Trophoblast cell (in vitro differentiated cells and primary cell): ENCODE data around the gene SSBP2.
"Not testable (repeated sequence)": the region's sequence is repeated elsewhere in the genome, so short reads cannot be mapped to it uniquely, and the experiment has no call there.

Experiments used
- DNase-seq, 2 donors: peaks; one replicate each; pipeline ENCODE4 v3.0.0-alpha.2; 2016
- H2AFZ ChIP-seq: 2 replicates; pipeline ENCODE4 v1.6.1; 2013; ENCODE audit warnings: low read length, moderate library complexity, mild to moderate bottlenecking; ENCODE audit not compliant: insufficient read depth, poor library complexity
- H2AK5ac ChIP-seq: 2 replicates; pipeline ENCODE4 v1.6.1; 2013; ENCODE audit warnings: mild to moderate bottlenecking, low read length
- H2BK120ac ChIP-seq: 2 replicates; pipeline ENCODE4 v1.6.1; 2013; ENCODE audit warnings: low read length, mild to moderate bottlenecking, moderate library complexity; ENCODE audit not compliant: insufficient read depth, poor library complexity
- H2BK12ac ChIP-seq: 2 replicates; pipeline ENCODE4 v1.6.1; 2013; ENCODE audit warnings: mild to moderate bottlenecking, low read length, moderate library complexity
- H2BK5ac ChIP-seq: 2 replicates; pipeline ENCODE4 v1.6.1; 2013; ENCODE audit warnings: low read length, low read depth, moderate library complexity, mild to moderate bottlenecking; ENCODE audit not compliant: poor library complexity
- H3K14ac ChIP-seq: 2 replicates; pipeline ENCODE4 v1.6.1; 2013; ENCODE audit warnings: mild to moderate bottlenecking, low read length
- H3K18ac ChIP-seq: 2 replicates; pipeline ENCODE4 v1.6.1; 2013; ENCODE audit warnings: mild to moderate bottlenecking, low read length
- H3K23ac ChIP-seq: 2 replicates; pipeline ENCODE4 v1.6.1; 2013; ENCODE audit warnings: low read length
- H3K27ac ChIP-seq: 2 replicates; pipeline ENCODE4 v1.5.1; 2013; ENCODE audit warnings: low read depth, mild to moderate bottlenecking, inconsistent platforms, low read length, moderate library complexity
- H3K27me3 ChIP-seq: 2 replicates; pipeline ENCODE4 v1.6.1; 2013; ENCODE audit warnings: inconsistent platforms, mild to moderate bottlenecking, low read length, moderate library complexity; ENCODE audit not compliant: insufficient read depth
- H3K36me3 ChIP-seq, 2 experiments: 1 replicate in 1 of 2; 2 replicates in 1 of 2; pipeline ENCODE4 v1.6.1; 2013; ENCODE audit warnings: low read length in 2 of 2, mild to moderate bottlenecking in 2 of 2, moderate library complexity in 1 of 2; ENCODE audit not compliant: insufficient read depth in 2 of 2, control insufficient read depth in 1 of 2
- H3K4ac ChIP-seq: 2 replicates; pipeline ENCODE4 v1.6.1; 2013; ENCODE audit warnings: low read depth, mild to moderate bottlenecking, low read length, moderate library complexity
- H3K4me1 ChIP-seq, 2 experiments: 1 replicate in 1 of 2; 2 replicates in 1 of 2; pipeline ENCODE4 v1.6.1; 2013; ENCODE audit warnings: low read length in 2 of 2, mild to moderate bottlenecking in 2 of 2, moderate library complexity in 1 of 2; ENCODE audit not compliant: insufficient read depth in 2 of 2, control insufficient read depth in 1 of 2
- H3K4me2 ChIP-seq: 2 replicates; pipeline ENCODE4 v1.6.1; 2013; ENCODE audit warnings: inconsistent platforms, mild to moderate bottlenecking, low read length, moderate library complexity
- H3K4me3 ChIP-seq: 2 replicates; pipeline ENCODE4 v1.5.1; 2013; ENCODE audit warnings: mild to moderate bottlenecking, low read depth, low read length, inconsistent platforms
- H3K79me1 ChIP-seq: one replicate; pipeline ENCODE4 v1.6.1; 2013; ENCODE audit warnings: low read length
- H3K79me2 ChIP-seq: 2 replicates; pipeline ENCODE4 v1.6.1; 2013; ENCODE audit warnings: low read length, mild to moderate bottlenecking; ENCODE audit not compliant: control insufficient read depth, insufficient read depth, poor library complexity
- H3K9ac ChIP-seq: 2 replicates; pipeline ENCODE4 v1.6.1; 2013; ENCODE audit warnings: mild to moderate bottlenecking, low read length
- H3K9me3 ChIP-seq: 2 replicates; pipeline ENCODE4 v1.6.1; 2013; ENCODE audit warnings: low read depth, mild to moderate bottlenecking, control low read depth, inconsistent platforms, low read length; ENCODE audit not compliant: insufficient read depth
- H4K12ac ChIP-seq: 2 replicates; pipeline ENCODE4 v1.6.1; 2013; ENCODE audit warnings: low read depth, mild to moderate bottlenecking, low read length, moderate library complexity
- H4K8ac ChIP-seq: 2 replicates; pipeline ENCODE4 v1.6.1; 2013; ENCODE audit warnings: low read depth, mild to moderate bottlenecking, low read length, moderate library complexity
- H4K91ac ChIP-seq: one replicate; pipeline ENCODE4 v1.6.1; 2013; ENCODE audit warnings: low read depth, mild to moderate bottlenecking, low read length, moderate library complexity
- WGBS: extraction: QIAGEN DNeasy Blood & Tissue Kit; methylation state at CpG from one replicate; pipeline ENCODE4 v1.1.7; 2013; ENCODE audit warnings: missing lambda C conversion rate; ENCODE audit not compliant: insufficient read length, insufficient coverage; ENCODE audit errors: extremely low coverage; 5-methylcytosine and 5-hydroxymethylcytosine counted together

Gene SSBP2

DNA sequence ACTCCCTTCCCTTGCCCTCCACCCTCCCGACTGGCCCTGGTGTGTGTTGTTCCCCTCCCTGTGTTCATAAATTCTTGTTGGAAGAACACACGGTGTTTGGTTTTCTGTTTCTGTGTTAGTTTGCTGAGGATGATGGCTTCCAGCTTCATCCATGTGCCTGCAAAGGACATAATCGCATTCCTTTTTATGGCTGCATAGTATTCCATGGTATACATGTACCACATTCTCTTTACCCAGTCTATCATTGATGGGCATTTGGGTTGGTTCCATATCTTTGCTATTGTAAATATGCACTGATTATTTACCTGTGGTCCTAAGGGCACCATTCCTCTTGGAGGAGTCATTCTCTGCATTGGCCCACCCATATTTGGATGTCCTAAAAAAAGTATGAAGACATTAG lies 277.5 kb downstream of the SSBP2 start:
- H2BK120ac ChIP-seq, result not testable (repeated sequence)

DNA sequence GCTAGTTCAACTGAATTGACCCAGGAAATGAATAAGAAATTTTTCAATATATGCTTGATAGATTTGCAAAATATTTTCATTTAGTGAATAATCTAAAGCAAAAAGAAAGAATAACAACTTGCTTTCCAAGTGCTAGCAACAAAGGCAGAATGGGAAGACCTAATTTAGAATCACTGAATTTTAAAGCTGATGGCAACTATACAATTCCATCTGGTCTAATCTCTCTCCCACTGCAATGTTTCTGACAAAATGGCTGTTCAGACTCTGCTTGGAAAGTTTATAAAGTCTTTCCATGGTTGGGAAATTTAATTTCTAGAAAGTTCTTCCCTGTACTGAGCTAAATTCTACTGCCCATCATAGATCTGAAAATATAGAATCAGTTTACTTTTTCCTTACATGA lies 281.2 kb downstream of the SSBP2 start:
- Histone ChIP-seq H3K4ac (no peak overlapping the region), H4K91ac (no peak overlapping the region), H3K23ac (no peak overlapping the region), H4K12ac (no peak overlapping the region), H3K18ac (no peak overlapping the region), H4K8ac (no peak overlapping the region), H2BK5ac (no peak overlapping the region), H2AK5ac (no peak overlapping the region), H3K9me3 (no peaks in the 10 kb centered on the region), H3K9ac (no peak overlapping the region), H2AFZ (no peak overlapping the region), H3K36me3 (peaks cover 0 to 2% of the 10 kb centered on the region in 2 experiments), H3K79me1 (no peaks in the 10 kb centered on the region), H3K14ac (no peak overlapping the region), H3K27ac (no peak overlapping the region), H3K4me1 (no peaks in the 10 kb centered on the region), H3K27me3 (no peaks in the 10 kb centered on the region), H2BK12ac (no peak overlapping the region), H2BK120ac (no peak overlapping the region), H3K79me2 (no peaks in the 10 kb centered on the region), H3K4me2 (no peak overlapping the region), H3K4me3 (no peak overlapping the region)
- no peak for DNase-seq

More for the DNA sequence above, 277.5 kb downstream of the SSBP2 start:
- not testable (repeated sequence) for H3K79me1 ChIP-seq, H4K8ac ChIP-seq, H3K9ac ChIP-seq, H3K4me3 ChIP-seq, H2BK12ac ChIP-seq, H3K79me2 ChIP-seq, H2AFZ ChIP-seq, H3K18ac ChIP-seq, H3K23ac ChIP-seq, H3K4ac ChIP-seq, H3K27me3 ChIP-seq, H3K9me3 ChIP-seq, H2AK5ac ChIP-seq, H3K27ac ChIP-seq, H2BK5ac ChIP-seq, H3K4me2 ChIP-seq, DNase-seq, H3K4me1 ChIP-seq, H3K36me3 ChIP-seq, H4K12ac ChIP-seq, H3K14ac ChIP-seq, H4K91ac ChIP-seq
- no CpG with 5 or more reads among the region's 3 CpGs for WGBS

DNA sequence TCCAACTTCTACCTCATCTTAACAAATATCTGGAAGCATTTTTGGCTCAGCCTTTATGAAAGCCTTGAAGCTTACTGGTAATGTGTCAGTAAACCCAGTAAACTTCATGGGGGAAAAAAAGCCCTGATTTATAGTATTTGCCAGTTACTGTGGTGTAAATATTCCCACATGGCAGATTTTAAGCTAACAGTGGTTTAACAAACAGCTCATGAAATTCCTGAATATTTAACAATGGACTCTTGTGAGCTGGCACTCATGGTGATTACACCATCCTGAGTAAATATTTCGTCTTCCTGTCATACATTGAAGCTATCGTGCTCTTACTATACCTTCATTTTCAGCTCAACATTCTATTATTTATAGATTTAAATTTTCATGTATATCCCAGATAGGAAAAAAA lies 300.0 kb downstream of the SSBP2 start:
- WGBS, result no CpG with 5 or more reads among the region's 2 CpGs
- no peaks in the 10 kb centered on the region for H3K27me3 ChIP-seq
- no peak overlapping the region for H2AFZ ChIP-seq
- H3K4me1 ChIP-seq, result no peaks in the 10 kb centered on the region
- H3K79me2 ChIP-seq, result no peaks in the 10 kb centered on the region
- H3K23ac ChIP-seq, result no peak overlapping the region
- no peak overlapping the region for H4K91ac ChIP-seq
- H3K14ac ChIP-seq, result no peak overlapping the region
- H3K4ac ChIP-seq, result no peak overlapping the region
- H3K36me3 ChIP-seq, result no peaks in the 10 kb centered on the region
- H3K18ac ChIP-seq, result no peak overlapping the region
- no peak overlapping the region for H3K27ac ChIP-seq
- DNase-seq, result peak in 1 of 2 donors; percentile 51
- no peak overlapping the region for H3K9ac ChIP-seq
- no peaks in the 10 kb centered on the region for H3K79me1 ChIP-seq
- no peak overlapping the region for H3K4me2 ChIP-seq
- H3K4me3 ChIP-seq, result no peak overlapping the region
- no peak overlapping the region for H2AK5ac ChIP-seq
- H3K9me3 ChIP-seq, result no peaks in the 10 kb centered on the region
- no peak overlapping the region for H2BK120ac ChIP-seq
- no peak overlapping the region for H2BK5ac ChIP-seq
- no peak overlapping the region for H4K12ac ChIP-seq
- H2BK12ac ChIP-seq, result no peak overlapping the region
- no peak overlapping the region for H4K8ac ChIP-seq

DNA sequence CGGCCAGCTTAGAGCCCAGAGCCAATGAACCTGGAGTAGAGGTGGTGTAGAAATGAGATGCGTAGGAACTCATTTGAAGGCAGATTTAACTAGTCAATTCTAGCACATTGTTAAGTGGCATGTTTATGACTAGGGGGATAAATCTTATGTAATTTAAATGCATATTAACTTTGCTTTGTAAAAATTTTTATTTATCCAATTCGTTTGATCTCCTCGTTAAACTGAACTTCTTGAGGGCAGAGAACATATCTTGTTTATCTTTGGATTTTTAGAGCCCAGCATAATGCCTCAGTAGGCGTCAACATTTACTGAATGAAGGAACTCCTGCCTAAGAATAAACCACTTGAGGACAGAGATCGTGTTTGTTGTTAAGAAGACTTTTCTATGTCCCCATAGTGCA lies 315.9 kb downstream of the SSBP2 start:
- WGBS, result no CpG with 5 or more reads among the region's 6 CpGs
- Histone ChIP-seq H2AK5ac (no peak overlapping the region), H2AFZ (no peak overlapping the region), H3K79me1 (no peaks in the 10 kb centered on the region), H2BK120ac (no peak overlapping the region), H3K36me3 (no peaks in the 10 kb centered on the region), H3K23ac (no peak overlapping the region), H3K4ac (no peak overlapping the region), H2BK5ac (no peak overlapping the region), H3K4me3 (no peak overlapping the region), H3K4me1 (no peaks in the 10 kb centered on the region), H4K91ac (no peak overlapping the region), H3K27ac (no peak overlapping the region), H3K18ac (no peak overlapping the region), H2BK12ac (no peak overlapping the region), H4K12ac (no peak overlapping the region), H3K9me3 (no peaks in the 10 kb centered on the region), H3K9ac (no peak overlapping the region), H3K4me2 (no peak overlapping the region), H4K8ac (no peak overlapping the region), H3K14ac (no peak overlapping the region), H3K79me2 (no peaks in the 10 kb centered on the region), H3K27me3 (no peaks in the 10 kb centered on the region)
- DNase-seq, result no peak

DNA sequence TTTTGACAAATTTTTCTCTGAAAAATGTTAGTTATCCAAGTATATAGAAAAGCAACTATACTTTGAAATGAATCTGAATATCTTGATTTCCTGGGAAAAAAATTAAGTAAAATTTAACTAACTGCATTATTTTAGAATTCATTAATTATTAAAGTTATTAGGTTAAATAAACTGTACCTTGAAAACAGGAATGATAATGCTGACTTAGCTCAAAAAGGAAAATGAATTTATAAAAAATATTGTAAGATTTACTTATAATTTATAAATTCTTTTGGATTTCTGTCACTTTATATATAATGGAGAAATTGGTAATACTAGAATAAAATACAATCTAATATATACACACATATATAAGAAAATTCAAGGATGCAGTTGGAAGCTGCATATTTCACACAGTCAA lies 320.9 kb downstream of the SSBP2 start:
- Histone ChIP-seq H3K79me2 (no peaks in the 10 kb centered on the region), H3K4ac (no peak overlapping the region), H4K8ac (no peak overlapping the region), H3K14ac (no peak overlapping the region), H3K4me2 (no peak overlapping the region), H2BK12ac (no peak overlapping the region), H3K4me1 (no peaks in the 10 kb centered on the region), H4K12ac (no peak overlapping the region), H4K91ac (no peak overlapping the region), H3K23ac (no peak overlapping the region), H3K4me3 (no peak overlapping the region), H3K9ac (no peak overlapping the region), H2BK5ac (no peak overlapping the region), H3K9me3 (no peaks in the 10 kb centered on the region), H2AK5ac (no peak overlapping the region), H3K18ac (no peak overlapping the region), H3K36me3 (no peaks in the 10 kb centered on the region), H3K79me1 (no peaks in the 10 kb centered on the region), H3K27me3 (no peaks in the 10 kb centered on the region), H3K27ac (no peak overlapping the region), H2BK120ac (no peak overlapping the region), H2AFZ (no peak overlapping the region)
- no peak for DNase-seq
